Breast epithelium (tissue), 4 donors: ENCODE measurements around the gene HIBADH. TPM values are rescaled to one million over a fixed set of nuclear protein-coding genes. Genes with fewer than 3 reads are reported as not detected.

Source experiments
- DNase-seq, 2 donors: peaks; one replicate each; pipeline ENCODE4 v3.0.0-alpha.2; 2019; ENCODE audit warnings: low spot score in 2 of 2
- H3K27ac ChIP-seq, 2 donors: fragments of 200-600 bp; sonication (generic) in 1 of 2; one replicate each; pipeline ENCODE4 v1.5.1; 2016 to 2019; ENCODE audit warnings: mild to moderate bottlenecking in 1 of 2
- H3K27me3 ChIP-seq, 2 donors: fragments of 200-600 bp; sonication (generic) in 1 of 2; one replicate each; pipeline versions ENCODE4 v1.5.1 to v1.6.0; 2017 to 2019; ENCODE audit warnings: control low read depth in 1 of 2, mild to moderate bottlenecking in 1 of 2
- H3K36me3 ChIP-seq: fragments of 200-600 bp; one replicate; pipeline ENCODE4 v1.5.1; 2019
- H3K4me1 ChIP-seq, 2 donors: fragments of 200-600 bp; sonication (generic); one replicate each; pipeline ENCODE4 v1.5.1; 2016 to 2019; ENCODE audit warnings: control low read depth in 1 of 2
- H3K4me3 ChIP-seq, 3 donors: fragments of 200-600 bp; sonication (generic); 1 replicate in 2 of 3; 2 replicates in 1 of 3; pipeline ENCODE4 v1.5.1; 2016 to 2019; ENCODE audit warnings: mild to moderate bottlenecking in 3 of 3, moderate library complexity in 2 of 3
- H3K9me3 ChIP-seq, 2 donors: fragments of 200-600 bp; sonication (generic) in 1 of 2; one replicate each; pipeline ENCODE4 v1.5.1; 2016 to 2019; ENCODE audit warnings: control low read depth in 1 of 2
- POLR2A ChIP-seq: fragments of 450-650 bp; IDR thresholded peaks from one replicate; pipeline ENCODE4 v1.6.1; 2016; ENCODE audit warnings: antibody characterized with exemption, mild to moderate bottlenecking, moderate library complexity
- POLR2AphosphoS5 ChIP-seq, 3 donors: sonication (generic); formaldehyde crosslinking; IDR thresholded peaks; one replicate each; pipeline ENCODE4 v1.6.1; 2017; ENCODE audit warnings: antibody characterized with exemption in 3 of 3
- intact Hi-C: fragments of 100-400 bp; cut with DNase I; formaldehyde crosslinking; loops from one replicate; pipeline ENCODE4 v1.15.1; 2023; ENCODE audit warnings: low total_unique reads
- total RNA-seq, 3 donors: library from RNA; depleted of rRNA; stranded (reverse); fragments of >200 nt; gene quantifications; one replicate each; pipeline ENCODE4 v1.1.0, GENCODE V29; 2016
- TF ChIP-seq, protein P1 (sequence below), 3 donors: fragments of 450-650 bp; IDR thresholded peaks; one replicate each; pipeline ENCODE4 v1.5.1; 2016 to 2017; ENCODE audit warnings: antibody characterized with exemption in 3 of 3, mild to moderate bottlenecking in 3 of 3, moderate library complexity in 3 of 3

HIBADH gene
- total RNA-seq: 10 to 100 TPM; 50.5 to 80.1 (median 67.5) TPM

- intact Hi-C loops: no loop called here
- DNase-seq: peak; percentile 98 to 100
- TF ChIP-seq POLR2A: peak; percentile 87
- TF ChIP-seq POLR2AphosphoS5 (IDR thresholded peaks at IDR 0.05): peak; percentile 91 to 98 (median 92)
- TF ChIP-seq, protein P1, sequence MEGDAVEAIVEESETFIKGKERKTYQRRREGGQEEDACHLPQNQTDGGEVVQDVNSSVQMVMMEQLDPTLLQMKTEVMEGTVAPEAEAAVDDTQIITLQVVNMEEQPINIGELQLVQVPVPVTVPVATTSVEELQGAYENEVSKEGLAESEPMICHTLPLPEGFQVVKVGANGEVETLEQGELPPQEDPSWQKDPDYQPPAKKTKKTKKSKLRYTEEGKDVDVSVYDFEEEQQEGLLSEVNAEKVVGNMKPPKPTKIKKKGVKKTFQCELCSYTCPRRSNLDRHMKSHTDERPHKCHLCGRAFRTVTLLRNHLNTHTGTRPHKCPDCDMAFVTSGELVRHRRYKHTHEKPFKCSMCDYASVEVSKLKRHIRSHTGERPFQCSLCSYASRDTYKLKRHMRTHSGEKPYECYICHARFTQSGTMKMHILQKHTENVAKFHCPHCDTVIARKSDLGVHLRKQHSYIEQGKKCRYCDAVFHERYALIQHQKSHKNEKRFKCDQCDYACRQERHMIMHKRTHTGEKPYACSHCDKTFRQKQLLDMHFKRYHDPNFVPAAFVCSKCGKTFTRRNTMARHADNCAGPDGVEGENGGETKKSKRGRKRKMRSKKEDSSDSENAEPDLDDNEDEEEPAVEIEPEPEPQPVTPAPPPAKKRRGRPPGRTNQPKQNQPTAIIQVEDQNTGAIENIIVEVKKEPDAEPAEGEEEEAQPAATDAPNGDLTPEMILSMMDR (IDR thresholded peaks at IDR 0.05): peak in 2 of 3 donors; percentile 42 to 47
Observed at GRCh38 chr7:27662490-27663205, at the start of gene HIBADH. Gene HIBADH (minus strand): TSS chr7:27662883. CDS start chr7:27662788, 95 bp downstream.

DNA sequence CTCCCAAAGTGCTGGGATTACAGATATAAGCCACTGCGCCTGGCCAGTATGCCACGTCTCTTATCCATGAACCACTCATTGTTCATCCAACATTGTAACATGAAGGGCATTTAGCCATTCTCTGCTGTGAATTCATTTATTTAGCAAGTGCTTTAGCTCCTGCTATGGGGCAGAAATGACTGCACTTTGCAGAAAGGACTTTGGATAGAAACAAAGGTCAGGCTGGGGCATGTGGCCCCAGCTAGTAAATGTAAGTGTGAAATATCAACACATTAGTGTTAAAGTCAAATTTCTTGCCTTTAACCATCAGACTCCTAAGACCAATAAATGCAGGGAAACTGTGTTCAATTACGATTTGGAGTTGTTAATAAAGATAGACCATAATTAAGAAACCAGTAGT lies 49.5 kb upstream of the HIBADH start:
- H3K4me1 ChIP-seq: no peaks in the 10 kb centered on the region
- no peak for DNase-seq
- no peaks in the 10 kb centered on the region for H3K27me3 ChIP-seq
- no peaks in the 10 kb centered on the region for H3K9me3 ChIP-seq
- no peak overlapping the region for H3K27ac ChIP-seq
- TF ChIP-seq POLR2A (no peak), POLR2AphosphoS5 (IDR thresholded peaks at IDR 0.05) (no peak)
- TF ChIP-seq, protein P1 (IDR thresholded peaks at IDR 0.05): no peak
- H3K36me3 ChIP-seq: no peaks in the 10 kb centered on the region
- no peak overlapping the region for H3K4me3 ChIP-seq
- intact Hi-C loops: no loop called here

More at GRCh38 chr7:27662490-27663205, at the start of gene HIBADH:
- no peaks in the 10 kb centered on the region for H3K9me3 ChIP-seq
- no peaks in the 10 kb centered on the region for H3K27me3 ChIP-seq
- H3K36me3 ChIP-seq: no peaks in the 10 kb centered on the region
- H3K27ac ChIP-seq: peak within 1 kb of the TSS; percentile 88 to 91
- peak within 1 kb of the TSS; percentile 60 to 74 (median 73) for H3K4me3 ChIP-seq
- no peaks in the 10 kb centered on the region for H3K4me1 ChIP-seq

DNA sequence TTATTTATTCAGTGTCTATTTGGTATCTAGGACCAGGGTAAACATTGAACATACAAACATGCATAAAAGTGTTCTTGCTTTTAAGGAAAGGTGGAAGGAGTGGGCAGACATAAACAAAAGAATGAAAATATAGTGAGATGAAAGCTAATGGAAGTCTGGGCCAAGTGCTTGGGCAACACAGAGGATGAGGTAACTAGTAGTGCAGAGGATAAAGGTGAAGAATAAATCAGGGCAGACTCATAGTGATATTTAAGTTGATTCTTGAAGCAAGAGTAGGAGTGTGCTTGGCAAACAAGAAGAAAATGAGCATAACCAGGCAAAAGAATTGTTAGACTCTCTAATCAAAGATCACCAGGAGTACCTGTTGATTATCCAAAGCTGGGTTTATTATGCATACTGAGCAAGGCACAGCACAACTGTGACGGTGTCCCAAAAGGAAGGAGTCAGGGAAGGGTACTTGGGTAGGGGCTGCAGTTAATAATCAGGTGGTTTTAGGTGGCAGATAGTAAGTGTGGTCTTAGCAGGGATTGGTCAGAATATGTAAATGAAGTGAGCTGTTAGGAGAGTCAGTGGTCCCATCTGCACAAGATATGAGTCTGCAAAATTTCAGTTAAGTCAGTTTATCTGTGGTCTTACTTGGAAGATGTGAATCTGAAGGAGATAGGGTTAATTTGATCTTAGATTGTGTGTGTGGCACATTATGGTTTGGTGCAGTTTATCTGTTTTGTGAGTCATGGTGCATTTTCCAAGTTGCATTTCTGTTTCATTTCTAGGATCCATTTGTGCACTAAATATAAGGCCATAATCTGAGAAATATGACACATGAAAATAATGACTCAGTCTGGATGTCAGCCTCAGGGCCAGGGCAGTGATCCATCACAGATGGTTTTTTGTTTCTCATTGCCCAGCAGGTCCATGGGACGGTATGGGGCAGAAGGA lies 46.7 kb upstream of the HIBADH start:
- Histone ChIP-seq H3K27me3 (no peaks in the 10 kb centered on the region), H3K27ac (no peak overlapping the region), H3K4me1 (no peaks in the 10 kb centered on the region), H3K36me3 (no peaks in the 10 kb centered on the region), H3K9me3 (no peaks in the 10 kb centered on the region), H3K4me3 (no peak overlapping the region)
- TF ChIP-seq, protein P1 (IDR thresholded peaks at IDR 0.05): no peak
- TF ChIP-seq POLR2AphosphoS5 (IDR thresholded peaks at IDR 0.05): no peak
- TF ChIP-seq POLR2A: no peak
- no peak for DNase-seq
- intact Hi-C loops: loop anchor here (5.0 kb wide), 1 partner anchor 612 kb away; the partner anchor contains the start of gene HOXA1

DNA sequence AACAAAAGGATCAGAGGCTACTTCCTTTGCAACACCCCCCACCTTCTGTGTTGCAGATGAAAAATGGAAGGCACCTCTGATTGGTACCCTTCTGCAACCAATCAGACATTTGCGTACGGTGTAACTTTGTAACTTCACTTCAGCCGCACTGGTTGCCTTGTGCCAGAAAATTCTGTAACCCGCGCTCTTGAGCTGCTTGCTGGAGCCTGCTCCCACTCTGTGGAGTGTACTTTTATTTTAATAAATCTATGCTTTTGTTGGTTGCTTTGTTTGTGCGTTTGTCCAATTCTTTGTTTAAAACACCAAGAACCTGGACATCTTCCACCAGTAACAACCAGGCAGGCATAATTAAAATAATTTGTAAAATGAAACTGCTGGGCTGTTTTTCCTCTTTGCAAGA lies 45.8 kb upstream of the HIBADH start:
- no peak for DNase-seq
- Histone ChIP-seq H3K27me3 (no peaks in the 10 kb centered on the region), H3K4me3 (no peak overlapping the region), H3K9me3 (no peaks in the 10 kb centered on the region), H3K27ac (no peak overlapping the region), H3K36me3 (no peaks in the 10 kb centered on the region), H3K4me1 (no peaks in the 10 kb centered on the region)
- TF ChIP-seq POLR2AphosphoS5 (IDR thresholded peaks at IDR 0.05): no peak
- no peak for TF ChIP-seq POLR2A
- TF ChIP-seq, protein P1 (IDR thresholded peaks at IDR 0.05): no peak
- intact Hi-C loops: loop anchor here (5.0 kb wide), 1 partner anchor 611 kb away; the partner anchor contains the start of gene HOXA1
